Activated T-helper 9 cell treated with anti-CD3 and anti-CD28 coated beads, Interleukin-2, amount 50 U/mL, for 16 hours (primary cell): ENCODE measurements around the gene PRKG2.

ENCODE experiments used
- DNase-seq: peaks from one replicate; pipeline ENCODE4 v3.0.0-alpha.2; 2020; ENCODE audit warnings: low read depth

The PRKG2 gene

DNA sequence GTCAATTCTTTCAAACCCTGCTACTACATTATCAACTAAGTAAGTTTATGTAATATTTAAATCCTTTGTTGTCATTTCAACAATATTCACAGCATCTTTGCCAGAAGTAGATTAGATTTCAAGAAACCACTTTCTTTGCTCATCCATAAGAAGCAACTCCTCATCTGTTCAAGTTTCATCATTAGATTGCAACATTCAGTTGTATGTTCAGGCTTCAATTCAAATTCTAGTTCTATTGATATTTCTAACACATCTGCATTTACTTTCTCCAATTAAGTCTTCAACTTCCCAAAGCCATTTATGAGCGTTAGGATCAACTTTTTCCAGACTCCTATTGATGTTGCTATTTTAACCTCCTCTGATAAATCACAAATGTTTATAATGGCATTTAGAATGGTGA is 118.5 kb downstream of the PRKG2 start:
- DNase-seq: no peak

GRCh38 chr4:81095389-81095788 is 119.6 kb downstream of the PRKG2 start:
- DNase-seq: no peak

DNA sequence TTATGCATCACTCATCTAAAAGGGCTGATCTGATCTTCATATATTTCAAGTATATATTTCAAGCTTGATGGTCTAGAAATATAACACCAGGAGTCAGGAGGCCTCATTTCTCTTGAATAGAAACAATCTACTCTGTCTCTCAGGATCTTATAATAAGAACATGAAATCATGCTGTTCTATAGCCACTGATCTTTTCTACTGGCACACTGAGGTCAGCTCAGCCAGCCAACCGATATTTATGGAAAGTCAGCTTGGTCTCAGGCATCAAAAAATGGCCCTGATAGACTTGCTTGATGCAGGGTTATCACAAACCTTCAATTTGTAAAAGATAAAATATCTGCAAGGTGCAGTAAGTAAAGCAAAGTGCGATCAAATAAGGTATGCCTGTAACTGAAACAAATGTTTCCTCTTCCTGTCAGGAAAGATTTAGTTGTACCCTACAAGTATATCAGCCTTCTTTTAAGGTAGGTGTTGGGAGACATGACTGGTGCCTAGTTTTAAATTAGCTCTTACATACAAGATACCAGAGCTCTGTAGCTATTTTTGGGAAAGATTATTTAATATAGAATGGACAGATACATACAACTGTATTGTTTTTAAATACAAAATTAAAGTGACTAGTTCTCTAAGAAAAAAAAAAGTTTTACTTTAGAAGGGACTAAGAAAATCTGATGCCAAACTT is 121.2 kb downstream of the PRKG2 start:
- no peak for DNase-seq

GRCh38 chr4:81085979-81086378 is 129.0 kb downstream of the PRKG2 start:
- no peak for DNase-seq

- no peak for DNase-seq
Observed at GRCh38 chr4:81085291-81085690, 129.7 kb downstream of the PRKG2 start.

GRCh38 chr4:81084634-81085033 is 130.4 kb downstream of the PRKG2 start:
- no peak for DNase-seq

DNA sequence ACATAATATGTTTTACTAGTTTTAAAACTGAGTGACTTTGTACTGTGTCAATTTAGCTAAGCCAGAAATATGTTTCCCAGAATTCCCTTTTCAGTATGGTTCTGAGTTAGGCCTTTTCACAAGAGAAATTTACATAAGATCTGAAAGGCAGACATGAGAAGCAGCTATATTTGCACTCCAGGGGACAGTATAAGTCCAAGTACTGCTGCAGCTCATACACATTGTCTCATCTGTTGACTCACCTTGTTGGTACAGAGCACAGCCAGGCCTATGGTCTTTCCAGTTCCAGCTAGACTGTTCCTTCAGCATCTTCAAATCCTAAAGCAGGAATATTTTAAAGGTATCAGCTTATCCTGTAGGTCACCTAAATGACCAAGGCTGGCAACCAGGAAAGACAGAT is 131.0 kb downstream of the PRKG2 start:
- no peak for DNase-seq

DNA sequence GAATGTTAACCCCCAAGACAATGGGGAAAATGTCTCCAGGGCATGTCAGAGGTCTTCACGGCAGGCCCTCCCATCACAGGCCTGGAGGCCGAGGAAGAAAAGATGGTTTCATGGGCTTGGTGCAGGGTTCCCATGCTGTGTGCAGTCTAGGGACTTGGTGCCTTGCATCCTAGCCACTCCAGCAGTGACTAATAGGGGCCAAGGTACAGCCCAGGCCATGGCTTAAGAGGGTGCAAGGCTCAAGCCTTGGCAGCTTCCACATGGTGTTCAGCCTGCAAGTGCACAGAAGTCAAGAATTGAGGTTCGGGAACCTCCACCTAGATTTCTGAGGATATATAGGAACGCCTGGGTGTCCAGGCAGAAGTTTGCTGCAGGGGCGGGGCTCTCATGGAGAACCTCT is 133.9 kb downstream of the PRKG2 start:
- DNase-seq: no peak

- no peak for DNase-seq
Observed at GRCh38 chr4:81071013-81071412, 144.0 kb downstream of the PRKG2 start.

DNA sequence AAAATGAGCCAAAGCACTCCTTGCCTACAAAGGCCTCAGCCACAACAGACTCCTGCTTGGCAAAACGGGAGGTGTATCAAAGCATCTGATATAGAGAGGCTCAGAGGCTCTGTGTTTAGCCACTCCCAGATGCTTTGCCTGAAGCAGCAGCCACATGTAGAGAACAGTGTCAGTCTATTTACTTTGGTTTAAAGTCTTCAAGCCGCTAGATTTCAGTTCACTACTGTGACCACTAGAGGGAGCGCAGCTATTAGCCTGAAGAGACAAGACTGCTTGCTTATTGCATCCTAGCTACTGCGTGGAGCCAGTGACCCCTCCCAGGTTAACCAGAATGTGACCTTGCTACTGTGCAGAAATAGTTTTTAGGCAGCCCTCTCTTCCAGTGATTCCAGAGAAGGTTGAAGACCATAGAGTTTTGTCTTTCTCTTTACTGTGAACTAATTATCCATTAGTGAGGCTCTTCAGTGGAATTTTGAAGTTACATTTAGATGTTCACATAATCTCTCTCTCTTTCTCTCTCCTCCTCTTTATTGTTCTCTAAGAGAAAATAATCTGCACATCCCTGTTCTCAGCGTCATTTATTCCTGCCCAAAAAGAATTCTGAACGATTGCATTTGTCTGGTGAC is 145.2 kb downstream of the PRKG2 start:
- DNase-seq: peak; percentile 9

DNA sequence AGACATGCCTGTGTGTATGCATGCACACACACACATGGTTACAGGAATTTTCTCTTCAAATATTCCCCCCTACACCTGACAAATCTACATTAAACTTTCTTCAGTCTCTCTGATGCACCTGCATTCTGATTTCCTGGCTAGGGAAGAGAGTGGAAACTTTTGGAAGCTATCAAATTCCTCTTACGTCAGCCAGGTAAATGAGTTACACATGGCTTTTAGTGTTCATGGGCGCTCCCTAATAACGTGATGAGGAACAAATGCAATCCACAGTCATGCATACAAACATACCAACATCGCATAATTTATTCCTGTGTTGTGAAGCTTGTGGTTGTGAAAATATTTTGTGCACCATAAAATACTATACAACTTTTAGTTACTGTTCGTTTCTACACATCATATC is 149.6 kb downstream of the PRKG2 start:
- no peak for DNase-seq

DNA sequence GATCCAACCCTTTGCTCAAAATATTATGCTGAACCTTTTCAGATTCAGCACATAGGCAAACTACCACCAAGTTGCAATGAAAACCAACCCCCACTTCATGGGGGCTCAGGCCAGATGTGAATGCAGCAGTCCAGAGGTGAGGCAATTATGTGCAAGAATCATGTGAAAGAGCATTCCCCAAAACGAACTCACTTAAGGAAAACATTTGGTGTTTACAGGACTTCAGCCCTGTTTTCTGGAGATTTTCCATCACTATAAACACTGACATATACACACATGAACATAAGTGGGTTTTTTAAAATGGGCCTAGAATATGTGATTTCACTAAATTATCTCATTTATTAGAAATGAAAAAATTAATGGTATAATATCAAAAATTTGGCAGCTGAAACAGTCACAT is 153.0 kb downstream of the PRKG2 start:
- DNase-seq: no peak

GRCh38 chr4:81061344-81061730 is 153.7 kb downstream of the PRKG2 start:
- DNase-seq: no peak

GRCh38 chr4:81060587-81061343 is 154.3 kb downstream of the PRKG2 start:
- no peak for DNase-seq

DNA sequence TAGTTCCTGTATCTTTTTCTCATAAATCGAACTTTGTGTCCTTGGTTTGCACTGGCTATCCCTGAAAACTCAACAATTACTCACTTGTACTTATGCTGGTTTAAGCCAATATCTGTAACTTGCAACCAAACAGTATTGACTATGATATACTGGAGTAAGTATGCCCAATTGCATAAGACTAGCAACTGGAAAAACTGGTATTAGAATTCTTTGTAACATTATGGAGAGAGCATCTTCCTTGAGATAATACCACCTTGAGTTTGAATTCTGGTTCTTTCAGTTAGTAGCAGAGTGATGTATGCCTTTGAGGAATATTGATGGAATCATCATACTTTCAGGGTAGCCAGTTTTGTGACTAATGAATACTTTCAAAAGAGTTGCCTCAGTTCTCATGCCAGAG is 156.4 kb downstream of the PRKG2 start:
- DNase-seq: no peak

DNA sequence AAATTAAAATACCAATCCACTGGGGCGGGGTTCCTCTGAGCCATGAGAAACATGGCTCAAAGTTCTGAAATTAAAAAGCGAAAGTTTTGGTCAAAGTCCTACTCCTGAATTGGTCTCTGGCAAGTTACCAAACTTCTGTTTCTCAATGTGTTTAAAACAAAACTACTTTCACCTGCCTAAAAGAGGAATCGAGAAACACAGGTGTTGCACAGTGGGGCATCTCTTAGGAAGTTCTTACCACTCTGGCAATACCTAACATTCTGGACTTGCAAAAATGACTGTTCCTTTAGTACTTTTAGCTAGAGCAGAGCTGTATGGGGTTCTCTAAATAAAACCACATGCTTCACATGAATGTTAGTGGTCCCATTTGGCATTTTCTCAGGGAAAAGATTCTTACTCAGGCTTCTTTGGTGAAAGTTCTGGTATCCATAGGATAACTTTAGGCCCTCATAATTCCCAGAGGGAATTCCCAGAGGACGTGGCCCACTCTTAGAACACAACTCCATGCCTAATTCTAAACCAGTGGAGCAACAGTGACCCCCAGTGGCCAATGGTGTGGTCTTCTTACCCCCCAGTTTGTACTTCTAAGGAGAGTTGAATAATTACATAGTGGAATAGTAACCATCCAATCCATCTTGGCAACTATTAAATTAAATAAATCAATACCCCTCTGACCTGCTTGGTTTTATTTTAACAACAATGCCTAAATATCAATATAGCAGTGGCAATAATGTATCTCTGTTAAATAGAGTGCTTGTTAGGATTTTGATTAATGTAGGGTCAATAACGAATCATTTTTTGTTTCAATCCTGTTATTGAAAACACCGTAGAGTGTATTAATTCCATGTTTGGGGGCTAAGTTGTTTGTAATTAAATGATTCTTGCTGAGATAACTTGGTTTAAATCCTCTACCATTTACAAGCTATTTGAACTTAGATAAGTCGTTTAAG is 162.6 kb downstream of the PRKG2 start:
- no peak for DNase-seq

- DNase-seq: no peak
Observed at GRCh38 chr4:81049907-81050306, 165.1 kb downstream of the PRKG2 start.

DNA sequence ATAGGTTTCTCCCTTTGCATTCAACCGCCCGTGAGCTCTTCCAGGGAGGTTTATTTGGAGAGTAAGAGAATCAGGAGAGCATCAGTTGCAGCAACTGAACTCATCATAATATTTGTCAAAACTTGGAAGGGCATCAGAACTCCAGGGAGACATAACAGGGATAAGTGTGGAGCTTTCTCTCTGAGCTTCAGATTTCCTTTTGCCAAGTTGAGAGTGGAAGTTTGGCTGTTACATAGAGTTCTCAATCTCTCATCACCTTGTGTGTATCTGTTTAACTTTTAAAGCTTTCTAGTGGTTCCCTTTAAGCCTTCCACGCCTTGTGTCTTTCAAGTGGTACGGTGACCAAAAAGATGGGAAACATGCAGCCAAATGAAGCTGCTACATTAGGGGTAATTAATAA is 165.7 kb downstream of the PRKG2 start:
- no peak for DNase-seq

DNA sequence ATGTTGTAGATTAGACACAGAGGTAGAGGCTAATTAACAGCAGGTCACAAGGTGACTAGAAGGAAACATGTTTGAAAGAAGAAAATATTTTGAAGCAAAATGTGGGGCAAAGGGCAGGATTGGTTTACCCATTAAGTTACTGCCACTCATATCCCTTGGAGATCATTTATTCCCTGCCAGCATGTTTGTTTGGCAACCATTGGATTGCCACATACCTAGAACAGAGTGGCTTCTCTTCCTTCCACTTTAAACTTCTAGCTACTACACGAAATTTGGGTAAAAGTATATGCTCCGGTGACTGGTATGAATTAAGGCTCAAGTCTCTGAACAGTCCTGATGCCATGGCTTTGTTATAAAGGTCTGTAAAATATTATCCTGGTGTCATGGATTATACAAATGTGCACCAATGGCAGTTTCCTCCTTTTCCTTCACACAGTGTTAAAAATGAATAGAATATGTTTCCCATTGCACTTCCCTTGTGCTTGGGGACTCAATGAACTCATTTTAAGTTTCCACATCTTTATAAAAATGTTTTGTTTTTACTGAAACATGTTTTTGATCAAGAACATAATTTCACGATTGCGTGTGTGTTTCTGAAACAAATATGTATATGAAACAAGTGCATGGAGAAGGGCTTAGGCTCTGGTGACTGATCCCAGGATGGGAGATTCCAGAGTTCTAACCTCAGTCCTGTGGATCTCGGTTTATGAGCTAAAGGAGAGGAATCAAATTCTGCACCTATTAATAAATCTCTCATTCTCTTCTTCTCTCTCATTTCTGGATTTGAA is 172.2 kb downstream of the PRKG2 start:
- DNase-seq: no peak

DNA sequence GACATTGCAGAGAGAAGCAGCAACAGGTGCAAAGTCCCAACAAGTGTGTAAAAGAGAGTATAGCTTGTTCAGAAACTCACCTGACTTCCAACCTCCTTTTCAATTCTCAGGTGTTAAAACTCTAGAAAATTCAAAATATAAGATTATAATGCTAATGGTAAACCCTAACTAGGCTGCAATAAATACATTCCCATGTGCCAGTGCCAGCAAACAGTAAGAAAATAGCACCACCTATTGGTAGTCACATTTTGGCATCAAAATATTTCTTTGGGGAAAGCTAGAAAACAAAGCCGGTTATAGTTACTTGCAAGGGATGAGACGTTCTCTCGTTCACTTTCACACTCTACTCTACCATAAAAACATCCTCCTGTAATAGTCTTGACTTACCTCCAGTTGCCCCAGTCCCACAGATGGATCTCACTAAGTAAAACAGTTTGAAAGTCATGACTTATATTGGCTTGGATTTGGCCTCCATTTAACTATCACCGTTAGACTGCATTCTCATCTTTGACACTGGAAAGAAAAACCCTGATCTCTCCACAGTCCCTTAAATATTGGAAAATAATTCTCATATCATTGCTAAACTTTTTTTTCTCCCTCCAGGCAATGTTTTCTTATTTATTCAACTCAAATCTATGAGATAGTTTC is 174.9 kb downstream of the PRKG2 start:
- DNase-seq: no peak
